ENCODE measurements around the gene PATL2.
"Not testable (repeated sequence)": the region's sequence is repeated elsewhere in the genome, so short reads cannot be mapped to it uniquely, and the experiment has no call there.

DNA sequence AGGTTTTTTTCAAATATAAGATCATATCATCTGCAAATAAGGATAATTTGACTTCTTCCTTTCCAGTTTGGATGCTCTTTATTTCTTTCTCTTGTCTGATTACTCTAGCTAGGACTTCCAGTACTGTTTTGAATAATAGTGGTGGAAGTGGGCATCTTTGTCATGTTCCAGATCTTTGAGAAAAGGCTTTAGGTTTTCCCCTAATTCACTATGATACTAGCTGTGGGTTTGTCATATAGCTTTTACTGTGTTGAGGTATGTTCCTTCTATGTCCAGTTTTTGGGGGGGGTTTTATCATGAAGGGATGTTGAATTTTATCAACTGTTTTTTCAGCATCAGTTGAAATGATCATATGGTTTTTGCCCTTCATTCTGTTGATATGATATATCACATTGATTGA is 10.4 kb downstream of the PATL2 start:
- TF ChIP-seq, protein P1, sequence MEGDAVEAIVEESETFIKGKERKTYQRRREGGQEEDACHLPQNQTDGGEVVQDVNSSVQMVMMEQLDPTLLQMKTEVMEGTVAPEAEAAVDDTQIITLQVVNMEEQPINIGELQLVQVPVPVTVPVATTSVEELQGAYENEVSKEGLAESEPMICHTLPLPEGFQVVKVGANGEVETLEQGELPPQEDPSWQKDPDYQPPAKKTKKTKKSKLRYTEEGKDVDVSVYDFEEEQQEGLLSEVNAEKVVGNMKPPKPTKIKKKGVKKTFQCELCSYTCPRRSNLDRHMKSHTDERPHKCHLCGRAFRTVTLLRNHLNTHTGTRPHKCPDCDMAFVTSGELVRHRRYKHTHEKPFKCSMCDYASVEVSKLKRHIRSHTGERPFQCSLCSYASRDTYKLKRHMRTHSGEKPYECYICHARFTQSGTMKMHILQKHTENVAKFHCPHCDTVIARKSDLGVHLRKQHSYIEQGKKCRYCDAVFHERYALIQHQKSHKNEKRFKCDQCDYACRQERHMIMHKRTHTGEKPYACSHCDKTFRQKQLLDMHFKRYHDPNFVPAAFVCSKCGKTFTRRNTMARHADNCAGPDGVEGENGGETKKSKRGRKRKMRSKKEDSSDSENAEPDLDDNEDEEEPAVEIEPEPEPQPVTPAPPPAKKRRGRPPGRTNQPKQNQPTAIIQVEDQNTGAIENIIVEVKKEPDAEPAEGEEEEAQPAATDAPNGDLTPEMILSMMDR (conservative IDR thresholded peaks at IDR 0.05 in 1 of 2, IDR thresholded peaks at IDR 0.05 in 1 of 2; ENCODE audit: low read depth in 1 of 2, low read length in 2 of 2): not testable (repeated sequence)
- TF ChIP-seq EZH2 (IDR thresholded peaks at IDR 0.05; ENCODE audit: low read length, missing control alignments): not testable (repeated sequence)

All from fibroblast of lung (primary cell).